ENCODE data around the gene DNAJC5.

DNAJC5 gene

GRCh38 chr20:63923651-63924050 lies 28.7 kb downstream of the DNAJC5 start:
- ATAC-seq, result no peak
- TF ChIP-seq PATZ1 (CRISPR knock-in tag; IDR thresholded peaks at IDR 0.05; ENCODE audit: borderline replicate concordance), result no peak
- TF ChIP-seq ISL1 (CRISPR knock-in tag; IDR thresholded peaks at IDR 0.05), result no peak
- no peak for TF ChIP-seq PPARA (CRISPR knock-in tag; IDR thresholded peaks at IDR 0.05; ENCODE audit: borderline replicate concordance)
- no peak for TF ChIP-seq POU6F1 (CRISPR knock-in tag; IDR thresholded peaks at IDR 0.05; ENCODE audit: borderline replicate concordance, low read depth)
- TF ChIP-seq ARNTL (CRISPR knock-in tag; IDR thresholded peaks at IDR 0.05; ENCODE audit: borderline replicate concordance, low read depth), result no peak
- TF ChIP-seq ZNF8 (CRISPR knock-in tag; IDR thresholded peaks at IDR 0.05), result no peak
- TF ChIP-seq TOX (CRISPR knock-in tag; IDR thresholded peaks at IDR 0.05; ENCODE audit: borderline replicate concordance), result no peak
- TF ChIP-seq ZC3H10 (CRISPR knock-in tag; IDR thresholded peaks at IDR 0.05), result no peak
- TF ChIP-seq ZFP3 (CRISPR knock-in tag; IDR thresholded peaks at IDR 0.05), result no peak
- no peak for TF ChIP-seq TCF4 (CRISPR knock-in tag; IDR thresholded peaks at IDR 0.05; ENCODE audit: borderline replicate concordance)

- no peak for ATAC-seq
- TF ChIP-seq ZFP30 (CRISPR knock-in tag; IDR thresholded peaks at IDR 0.05) (no peak), ZNF8 (CRISPR knock-in tag; IDR thresholded peaks at IDR 0.05) (no peak), RARB (CRISPR knock-in tag; IDR thresholded peaks at IDR 0.05) (no peak), ISL1 (CRISPR knock-in tag; IDR thresholded peaks at IDR 0.05) (no peak), TCF4 (CRISPR knock-in tag; IDR thresholded peaks at IDR 0.05; ENCODE audit: borderline replicate concordance) (no peak), CSRNP3 (CRISPR knock-in tag; IDR thresholded peaks at IDR 0.05) (no peak), CREB5 (CRISPR knock-in tag; IDR thresholded peaks at IDR 0.05; ENCODE audit: low read depth) (no peak), PATZ1 (CRISPR knock-in tag; IDR thresholded peaks at IDR 0.05; ENCODE audit: borderline replicate concordance) (no peak), ARNTL (CRISPR knock-in tag; IDR thresholded peaks at IDR 0.05; ENCODE audit: borderline replicate concordance, low read depth) (no peak), ZNF565 (CRISPR knock-in tag; conservative IDR thresholded peaks at IDR 0.05; ENCODE audit: low read depth) (no peak), ZC3H10 (CRISPR knock-in tag; IDR thresholded peaks at IDR 0.05) (no peak), GLIS3 (CRISPR knock-in tag; IDR thresholded peaks at IDR 0.05) (no peak), PPARA (CRISPR knock-in tag; IDR thresholded peaks at IDR 0.05; ENCODE audit: borderline replicate concordance) (no peak), ESRRG (CRISPR knock-in tag; IDR thresholded peaks at IDR 0.05) (no peak), ZFP3 (CRISPR knock-in tag; IDR thresholded peaks at IDR 0.05) (no peak), TSHZ2 (CRISPR knock-in tag; IDR thresholded peaks at IDR 0.05) (no peak), TOX (CRISPR knock-in tag; IDR thresholded peaks at IDR 0.05; ENCODE audit: borderline replicate concordance) (no peak)
Observed at GRCh38 chr20:63924241-63924640, 29.3 kb downstream of the DNAJC5 start.

Measured in SK-N-SH treated with all-trans-retinoic acid at 6 μM for 48 hours (cell line).